H1 (cell line): Measurements from ENCODE around the gene NELFA. TPM values are rescaled to one million over a fixed set of nuclear protein-coding genes. Genes with fewer than 3 reads are reported as not detected.
"Not testable (repeated sequence)": the region's sequence is repeated elsewhere in the genome, so short reads cannot be mapped to it uniquely, and the experiment has no call there.

Experiments
- CTCF ChIA-PET: fragments of 300-600 bp; sonication (Branson Sonifier 250); formaldehyde crosslinking; loops from one replicate; lab custom pipeline; 2021; ENCODE audit not compliant: partially characterized antibody; lab: Charles Lee
- POLR2A ChIA-PET: fragments of 300-600 bp; sonication (Branson Sonifier 250); formaldehyde crosslinking; loops from one replicate; lab custom pipeline; 2021; ENCODE audit warnings: inconsistent platforms; ENCODE audit not compliant: partially characterized antibody; lab: Charles Lee
- DNase-seq, 2 experiments: peaks; one replicate each; pipeline versions ENCODE4 v3.0.0 to v3.0.0-alpha.2; 2010 to 2022; ENCODE audit warnings: low spot score in 2 of 2, low read depth in 1 of 2, mixed read lengths in 1 of 2
- FAIRE-seq: peaks from 2 replicates; lab custom pipeline; 2011; peaks lifted over from hg19 to GRCh38; lab: Jason Lieb, UNC
- H2AFZ ChIP-seq: 2 replicates; pipeline ENCODE4 v1.8.1; 2012; ENCODE audit warnings: low read length, inconsistent platforms
- H2AK5ac ChIP-seq: 2 replicates; pipeline ENCODE4 v1.6.1; 2013; ENCODE audit warnings: low read depth, low read length
- H2BK120ac ChIP-seq: replicated peaks from 2 replicates; pipeline ENCODE3; 2013; ENCODE audit warnings: low read depth, low read length, inconsistent platforms
- H2BK12ac ChIP-seq: 2 replicates; pipeline ENCODE4 v1.6.1; 2013; ENCODE audit warnings: low read depth, low read length
- H2BK15ac ChIP-seq: 2 replicates; pipeline ENCODE4 v1.6.1; 2013; ENCODE audit warnings: low read length
- H2BK20ac ChIP-seq: 2 replicates; pipeline ENCODE4 v1.6.1; 2013; ENCODE audit warnings: low read length
- H2BK5ac ChIP-seq: 2 replicates; pipeline ENCODE4 v1.6.1; 2013; ENCODE audit warnings: low read depth, low read length
- H3K14ac ChIP-seq: 2 replicates; pipeline ENCODE4 v1.6.1; 2013; ENCODE audit warnings: inconsistent platforms; ENCODE audit not compliant: insufficient read length
- H3K18ac ChIP-seq: 2 replicates; pipeline ENCODE4 v1.6.1; 2013; ENCODE audit warnings: low read length; ENCODE audit errors: extremely low read depth
- H3K23ac ChIP-seq: 2 replicates; pipeline ENCODE4 v1.6.1; 2013; ENCODE audit warnings: inconsistent platforms; ENCODE audit not compliant: insufficient read length
- H3K23me2 ChIP-seq: 2 replicates; pipeline ENCODE4 v1.6.1; 2013; ENCODE audit warnings: low read depth, low read length
- H3K27ac ChIP-seq: 2 replicates; pipeline ENCODE4 v1.6.1; 2011; ENCODE audit warnings: low read depth, low read length, inconsistent platforms
- H3K27me3 ChIP-seq, 4 experiments: replicated peaks in 1 of 4; 1 replicate in 1 of 4; 2 replicates in 3 of 4; pipeline versions ENCODE4 v1.6.1 to v1.8.1; 2011 to 2013; ENCODE audit warnings: low read length in 3 of 4, mild to moderate bottlenecking in 3 of 4, inconsistent platforms in 2 of 4, mixed read lengths in 2 of 4, moderate library complexity in 1 of 4; ENCODE audit not compliant: control insufficient read depth in 3 of 4, insufficient read depth in 3 of 4; ENCODE audit errors: extremely low read depth in 1 of 4
- H3K36me3 ChIP-seq, 4 experiments: 2 replicates each; pipeline versions ENCODE4 v1.6.1 to v1.8.1; 2011 to 2013; ENCODE audit warnings: mild to moderate bottlenecking in 4 of 4, low read length in 3 of 4, moderate library complexity in 2 of 4, control low read depth in 1 of 4, inconsistent platforms in 1 of 4; ENCODE audit not compliant: insufficient read depth in 4 of 4, control insufficient read depth in 2 of 4
- H3K4ac ChIP-seq: replicated peaks from 2 replicates; pipeline ENCODE3; 2013; ENCODE audit warnings: low read length, low read depth, mixed read lengths, inconsistent platforms; ENCODE audit not compliant: insufficient read length
- H3K4me1 ChIP-seq, 4 experiments: replicated peaks in 1 of 4; 1 replicate in 1 of 4; 2 replicates in 3 of 4; pipeline versions ENCODE4 v1.6.1 to v1.8.1; 2011 to 2013; ENCODE audit warnings: low read length in 3 of 4, inconsistent platforms in 2 of 4, mixed read lengths in 1 of 4; ENCODE audit not compliant: insufficient read depth in 4 of 4, control insufficient read depth in 3 of 4
- H3K4me2 ChIP-seq, 2 experiments: 2 replicates each; pipeline versions ENCODE4 v1.6.1 to v1.8.1; 2011 to 2013; ENCODE audit warnings: low read depth in 2 of 2, low read length in 2 of 2, control low read depth in 1 of 2, inconsistent platforms in 1 of 2, mild to moderate bottlenecking in 1 of 2; ENCODE audit not compliant: insufficient read depth in 1 of 2
- H3K4me3 ChIP-seq, 4 experiments: fragments of 200-600, 300-600 bp in 1 of 4; sonication (generic), shearing (Covaris generic), sonication (Bioruptor Twin) in 1 of 4; 2 replicates each; pipeline versions ENCODE4 v1.5.1 to v1.8.1; 2011 to 2016; ENCODE audit warnings: low read length in 4 of 4, low read depth in 3 of 4, control low read depth in 2 of 4, inconsistent platforms in 2 of 4, mild to moderate bottlenecking in 2 of 4, mixed read lengths in 1 of 4, moderate library complexity in 1 of 4; ENCODE audit not compliant: insufficient read depth in 2 of 4; ENCODE audit errors: extremely low read depth in 1 of 4
- H3K56ac ChIP-seq: replicated peaks from 2 replicates; pipeline ENCODE3; 2013; ENCODE audit warnings: low read depth, mild to moderate bottlenecking, mixed read lengths, low read length, inconsistent platforms; ENCODE audit not compliant: insufficient read length
- H3K79me1 ChIP-seq: 2 replicates; pipeline ENCODE4 v1.6.1; 2013; ENCODE audit warnings: low read depth, low read length, control low read depth
- H3K79me2 ChIP-seq, 2 experiments: 2 replicates each; pipeline versions ENCODE4 v1.6.1 to v1.8.1; 2012 to 2013; ENCODE audit warnings: low read length in 2 of 2, mild to moderate bottlenecking in 2 of 2, inconsistent platforms in 1 of 2; ENCODE audit not compliant: insufficient read depth in 2 of 2, control insufficient read depth in 1 of 2
- H3K9ac ChIP-seq, 4 experiments: replicated peaks in 1 of 4; 1 replicate in 1 of 4; 2 replicates in 3 of 4; pipeline versions ENCODE4 v1.6.1 to v1.8.1; 2011 to 2013; ENCODE audit warnings: low read depth in 3 of 4, low read length in 3 of 4, control low read depth in 2 of 4, mild to moderate bottlenecking in 2 of 4, moderate library complexity in 2 of 4, inconsistent platforms in 1 of 4; ENCODE audit errors: extremely low read depth in 1 of 4
- H3K9me3 ChIP-seq, 2 experiments: 2 replicates each; pipeline versions ENCODE4 v1.6.1 to v1.8.1; 2012 to 2013; ENCODE audit warnings: mild to moderate bottlenecking in 2 of 2, moderate library complexity in 2 of 2, control low read depth in 1 of 2, inconsistent platforms in 1 of 2, low read depth in 1 of 2, low read length in 1 of 2, mixed read lengths in 1 of 2; ENCODE audit not compliant: insufficient read depth in 2 of 2
- H4K20me1 ChIP-seq, 2 experiments: replicated peaks in 1 of 2; 2 replicates each; pipeline versions ENCODE3 to v1.8.1; 2011 to 2013; ENCODE audit warnings: inconsistent platforms in 2 of 2, low read length in 2 of 2, mild to moderate bottlenecking in 1 of 2; ENCODE audit not compliant: insufficient read depth in 2 of 2, control insufficient read depth in 1 of 2
- H4K5ac ChIP-seq: 2 replicates; pipeline ENCODE4 v1.6.1; 2013; ENCODE audit warnings: low read length, low read depth, mixed read lengths, inconsistent platforms; ENCODE audit not compliant: insufficient read length
- H4K8ac ChIP-seq: 2 replicates; pipeline ENCODE4 v1.8.0; 2013; ENCODE audit warnings: mild to moderate bottlenecking, moderate library complexity, low read length, inconsistent platforms; ENCODE audit not compliant: insufficient read depth; ENCODE audit errors: extremely low read depth
- H4K91ac ChIP-seq: replicated peaks from 2 replicates; pipeline ENCODE3; 2013; ENCODE audit warnings: low read length, mixed read lengths, inconsistent platforms; ENCODE audit not compliant: insufficient read length
- WGBS, 2 experiments: shearing (Covaris generic) in 1 of 2; methylation state at CpG; one replicate each; pipeline versions ENCODE4 v1.1.6 to v1.1.7; 2013 to 2015; ENCODE audit warnings: low lambda C conversion rate in 2 of 2, mixed read lengths in 2 of 2, inconsistent platforms in 1 of 2, low coverage in 1 of 2, missing lambda C conversion rate in 1 of 2; ENCODE audit not compliant: insufficient replicate concordance in 2 of 2, insufficient coverage in 1 of 2, insufficient read length in 1 of 2; ENCODE audit errors: extremely low coverage in 1 of 2, missing lambda C conversion rate in 1 of 2; 5-methylcytosine and 5-hydroxymethylcytosine counted together
- polyA plus RNA-seq, 7 experiments: library from polyadenylated mRNA; depleted of rRNA in 3 of 7; stranded (reverse) in 5 of 7; unstranded in 2 of 7; fragments of >200 nt in 5 of 7; fragments of 200-250 nt in 2 of 7; gene quantifications; 1 replicate in 5 of 7; 2 replicates in 1 of 7; 4 replicates in 1 of 7; pipeline versions ENCODE4 v1.2.1 to v1.2.3, GENCODE V29; 2011 to 2013; ENCODE audit warnings: missing spikeins in 2 of 7, mixed read lengths in 2 of 7
- total RNA-seq: library from RNA; stranded (reverse); fragmentation: NEBNext Ultra II Directional; extraction: Animal tissue kit (Norgen Biotek cat#: 25700); gene quantifications from 2 replicates; pipeline ENCODE4 v1.2.1, GENCODE V29; 2021

Gene NELFA
- total and polyA plus RNA-seq, 2 of the 8 experiments (the other 6 are each of a cell fraction or from before 2014, with no cell fraction given) = 41.8 to 57.5 TPM

GRCh38 chr4:1999308-1999707, 9.5 kb downstream of the NELFA start:
- H2BK12ac ChIP-seq, H3K27ac ChIP-seq, DNase-seq, H3K4me3 ChIP-seq, H2BK5ac ChIP-seq, H3K4me2 ChIP-seq, H4K8ac ChIP-seq, H3K27me3 ChIP-seq, H2BK120ac ChIP-seq, H3K23me2 ChIP-seq, H3K4me1 ChIP-seq, H2AFZ ChIP-seq, H3K18ac ChIP-seq, H2BK15ac ChIP-seq, H3K79me1 ChIP-seq, H2AK5ac ChIP-seq, H3K56ac ChIP-seq, CTCF ChIA-PET, H4K91ac ChIP-seq, H3K9me3 ChIP-seq, H3K4ac ChIP-seq, FAIRE-seq, H3K9ac ChIP-seq, H3K14ac ChIP-seq, H4K5ac ChIP-seq, H2BK20ac ChIP-seq, H3K23ac ChIP-seq: not testable (repeated sequence)
- 83% methylated on average over 4 of the region's 4 CpGs; no CpG with 5 or more reads in 1 of the 2 experiments for WGBS, 2 experiments
- Histone ChIP-seq H3K79me2 (peaks cover 14 to 94% of the 10 kb centered on the region in 2 experiments), H3K36me3 (peaks cover 0 to 11% (median 2%) of the 10 kb centered on the region in 4 experiments; a peak in 3 of 8 replicates), H4K20me1 (peaks cover 9 to 11% of the 10 kb centered on the region in 2 experiments)
- POLR2A ChIA-PET = interaction anchor here (1.2 kb wide), 1 partner anchor 10 kb away, joined by 3 read pairs; no protein-coding TSS in a partner anchor
